Gastrocnemius medialis (tissue), 4 donors: ENCODE measurements around the gene MRM3.

Source experiments
- CTCF ChIP-seq, 5 experiments: fragments of 450-650 bp in 3 of 5; fragments of 200-600 bp in 2 of 5; sonication (generic) in 2 of 5; IDR thresholded peaks in 4 of 5; conservative IDR thresholded peaks in 1 of 5; 1 replicate in 4 of 5; 2 replicates in 1 of 5; pipeline ENCODE4 v1.5.1; 2016 to 2019; ENCODE audit warnings: antibody characterized with exemption in 5 of 5, mild to moderate bottlenecking in 3 of 5, moderate library complexity in 3 of 5
- POLR2A ChIP-seq, 2 donors: fragments of 450-650 bp; IDR thresholded peaks; one replicate each; pipeline ENCODE4 v1.6.1; 2017; ENCODE audit warnings: antibody characterized with exemption in 2 of 2, mild to moderate bottlenecking in 2 of 2, moderate library complexity in 2 of 2

- no peak for TF ChIP-seq POLR2A (IDR thresholded peaks at IDR 0.05)
- TF ChIP-seq CTCF (IDR thresholded peaks at IDR 0.05 in 4 of 5, conservative IDR thresholded peaks at IDR 0.05 in 1 of 5), result no peak
Measured at GRCh38 chr17:759964-760363, 22.2 kb upstream of the MRM3 start.
